Neural progenitor cell (in vitro differentiated cells): Measurements from ENCODE around the gene SYTL3.

ENCODE experiments used
- CTCF ChIP-seq: fragments of 200-600 bp; sonication (generic); IDR thresholded peaks from 2 replicates; pipeline ENCODE4 v1.5.1; 2017; ENCODE audit warnings: antibody characterized with exemption, mild to moderate bottlenecking
- EZH2 ChIP-seq: fragments of 200-600 bp; sonication (generic); IDR thresholded peaks from 2 replicates; pipeline ENCODE4 v1.6.1; 2017; ENCODE audit warnings: antibody characterized with exemption, mild to moderate bottlenecking, moderate library complexity

- TF ChIP-seq CTCF (no peak), EZH2 (no peak)
Measured at GRCh38 chr6:158757753-158758090, 107.9 kb downstream of the SYTL3 start.
